HG03354 (cell line): ENCODE measurements around the gene DGKB.

Experiments
- ATAC-seq: cut with Tn5 transposase; IDR thresholded peaks from one replicate; pipeline ENCODE4 v1.9.1; 2021; ENCODE audit warnings: mild to moderate bottlenecking; ENCODE audit not compliant: unreplicated experiment, poor library complexity, severe bottlenecking

Gene DGKB

GRCh38 chr7:14271441-14271840 is 631.1 kb downstream of the DGKB start:
- no peak for ATAC-seq

DNA sequence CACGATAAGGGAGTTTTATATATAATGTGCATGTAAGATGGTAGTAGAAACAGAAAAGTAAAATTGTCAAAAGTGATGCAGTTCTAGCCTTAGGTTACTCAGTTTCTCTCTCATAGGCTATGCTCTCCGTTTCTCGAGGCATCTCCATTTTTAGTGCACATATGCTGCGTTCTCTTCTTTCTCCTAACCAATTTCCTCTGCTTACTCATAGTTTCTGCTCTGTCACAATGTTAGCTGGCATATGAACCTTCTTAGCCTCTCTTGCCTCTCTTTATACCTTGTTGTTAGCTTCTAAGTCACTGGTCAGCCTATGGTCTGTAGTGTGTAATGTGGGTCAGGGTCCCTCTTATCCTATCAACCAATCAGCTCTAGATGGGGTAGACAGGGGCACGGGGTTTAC is 632.5 kb downstream of the DGKB start:
- no peak for ATAC-seq

GRCh38 chr7:14260011-14260410 is 642.5 kb downstream of the DGKB start:
- no peak for ATAC-seq

DNA sequence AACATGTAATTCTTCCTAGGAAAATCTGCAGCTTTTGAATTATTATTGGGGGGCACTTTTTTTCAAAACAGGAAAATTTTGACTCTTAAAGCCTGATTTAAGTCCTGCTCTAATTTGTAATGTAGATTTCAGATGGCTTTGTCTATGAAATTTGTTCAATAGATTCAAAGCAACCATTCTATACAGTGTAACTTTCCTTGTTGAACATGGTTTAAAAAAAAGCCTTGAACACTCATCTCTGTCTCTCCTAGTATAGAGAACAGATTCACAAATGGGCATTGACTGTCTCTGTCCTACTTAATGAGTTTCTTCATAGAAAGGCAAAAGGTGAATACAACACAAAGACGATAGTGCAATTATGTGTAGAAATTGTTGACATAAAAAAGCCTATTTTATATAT is 643.7 kb downstream of the DGKB start:
- no peak for ATAC-seq

- no peak for ATAC-seq
Observed at GRCh38 chr7:14258441-14258840, 644.1 kb downstream of the DGKB start.

- no peak for ATAC-seq
Observed at GRCh38 chr7:14252458-14252857, 650.1 kb downstream of the DGKB start.

DNA sequence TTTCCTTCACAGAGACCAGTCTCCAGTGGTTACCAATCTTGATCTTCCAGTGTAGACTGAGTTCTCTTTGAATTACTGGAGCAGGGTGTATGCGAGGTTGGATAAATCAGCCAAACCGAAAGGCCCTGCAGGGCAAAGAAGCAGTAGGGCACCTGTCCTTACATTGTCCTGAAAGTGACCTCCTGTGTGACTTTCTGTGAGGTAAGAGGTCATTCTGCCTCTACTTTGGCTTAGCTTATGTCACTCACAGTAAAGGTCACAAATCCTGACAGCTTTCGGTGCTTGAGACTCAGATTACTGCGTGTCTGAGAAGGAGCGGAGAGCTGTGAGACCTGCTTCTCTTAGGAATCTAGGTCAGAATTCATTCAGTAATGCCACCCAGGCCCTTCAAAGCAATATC is 660.4 kb downstream of the DGKB start:
- ATAC-seq, result no peak

DNA sequence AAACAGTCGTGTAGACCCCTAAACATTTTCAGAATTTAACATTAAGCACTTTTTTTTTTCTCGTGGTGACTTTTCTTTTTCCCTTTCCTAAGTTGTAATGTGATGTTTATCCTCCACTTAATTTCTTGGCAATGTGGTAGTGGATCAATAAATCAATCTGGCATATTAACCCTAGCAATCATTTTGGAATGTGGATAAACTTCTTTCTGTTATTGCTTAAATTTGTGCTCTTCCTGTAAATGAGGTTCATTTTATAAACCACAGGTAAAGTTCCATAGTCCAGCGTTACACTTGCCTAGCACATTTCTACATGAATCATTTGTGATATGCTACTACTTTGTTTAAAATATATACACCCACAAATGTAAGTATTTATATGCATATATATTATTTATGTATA is 665.7 kb downstream of the DGKB start:
- no peak for ATAC-seq

GRCh38 chr7:14235056-14235455 is 667.5 kb downstream of the DGKB start:
- ATAC-seq, result no peak

- ATAC-seq, result no peak
Observed at GRCh38 chr7:14233868-14234369, 668.6 kb downstream of the DGKB start.

DNA sequence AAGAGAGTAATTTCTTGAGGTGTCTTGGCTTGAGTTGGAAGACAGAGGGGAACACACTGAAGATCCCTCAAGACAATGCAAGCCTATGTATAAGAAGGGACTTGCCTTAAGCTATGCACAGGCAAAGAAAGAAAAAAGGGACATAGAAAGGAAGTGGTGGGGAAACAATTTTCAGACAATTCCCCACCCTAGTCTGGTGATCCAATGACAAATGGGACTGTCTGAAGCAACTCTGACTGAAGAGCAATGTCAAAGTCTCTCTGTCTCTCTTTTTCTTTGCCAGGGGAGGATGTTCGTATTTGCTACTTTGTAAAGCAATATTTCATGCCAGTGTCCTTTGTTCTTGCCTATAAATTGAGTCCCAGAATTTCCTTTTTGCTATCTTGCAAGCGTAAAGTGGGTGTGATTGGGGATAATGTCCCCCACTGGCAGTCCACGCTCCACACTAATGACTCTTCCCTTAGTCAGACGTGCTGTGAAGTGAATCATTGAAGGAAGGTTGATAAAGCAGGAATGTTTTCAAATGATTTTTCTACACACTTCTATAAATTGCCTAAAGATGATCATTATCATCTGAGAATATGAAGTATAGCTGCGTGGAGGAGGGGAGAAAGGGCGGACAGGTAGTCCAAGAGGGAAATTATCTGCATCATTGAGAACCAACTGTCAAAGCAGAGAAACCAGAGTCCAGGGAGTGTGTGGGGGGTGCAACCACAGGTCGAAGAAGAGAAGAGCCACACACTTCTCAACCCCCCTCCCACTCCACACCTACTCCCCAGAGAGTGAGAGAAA is 669.3 kb downstream of the DGKB start:
- ATAC-seq, result no peak

DNA sequence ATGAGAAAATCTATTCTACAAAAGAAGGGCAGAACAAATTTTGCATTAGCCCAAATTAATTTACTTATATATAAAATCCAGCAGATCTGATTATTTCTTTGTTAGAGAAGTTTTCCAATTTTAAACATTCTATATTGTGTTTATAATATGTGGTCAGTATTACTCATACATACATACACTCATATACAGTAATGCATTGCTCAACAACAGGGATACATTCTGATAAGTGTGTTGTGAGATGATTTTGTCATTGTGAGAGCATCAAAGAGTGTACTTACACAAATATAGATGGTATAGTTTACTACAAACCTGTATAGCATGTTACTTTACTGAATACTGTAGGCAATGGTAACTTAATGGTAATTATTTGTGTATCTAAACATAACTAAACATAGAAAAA is 673.5 kb downstream of the DGKB start:
- no peak for ATAC-seq

- no peak for ATAC-seq
Observed at GRCh38 chr7:14228341-14228740, 674.2 kb downstream of the DGKB start.

DNA sequence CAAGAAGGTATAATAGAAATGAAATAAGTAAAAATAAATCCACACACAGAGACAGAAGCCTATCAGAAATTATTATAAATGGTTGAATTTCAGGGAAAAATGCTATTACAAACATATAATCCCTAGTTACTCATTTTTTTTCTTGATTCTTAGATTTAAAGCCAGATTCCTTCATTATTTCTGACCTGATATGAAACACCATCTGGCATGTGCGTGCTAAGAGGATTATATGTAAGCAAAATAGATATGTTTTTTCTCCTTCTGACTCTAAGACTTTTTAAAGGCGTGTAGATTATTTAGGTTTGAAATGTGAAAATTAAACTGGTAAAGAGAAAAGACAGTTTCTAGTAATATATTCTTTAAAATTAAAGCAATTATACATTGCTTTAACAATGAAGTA is 676.4 kb downstream of the DGKB start:
- ATAC-seq, result no peak

- ATAC-seq, result no peak
Observed at GRCh38 chr7:14219125-14219524, 683.4 kb downstream of the DGKB start.

DNA sequence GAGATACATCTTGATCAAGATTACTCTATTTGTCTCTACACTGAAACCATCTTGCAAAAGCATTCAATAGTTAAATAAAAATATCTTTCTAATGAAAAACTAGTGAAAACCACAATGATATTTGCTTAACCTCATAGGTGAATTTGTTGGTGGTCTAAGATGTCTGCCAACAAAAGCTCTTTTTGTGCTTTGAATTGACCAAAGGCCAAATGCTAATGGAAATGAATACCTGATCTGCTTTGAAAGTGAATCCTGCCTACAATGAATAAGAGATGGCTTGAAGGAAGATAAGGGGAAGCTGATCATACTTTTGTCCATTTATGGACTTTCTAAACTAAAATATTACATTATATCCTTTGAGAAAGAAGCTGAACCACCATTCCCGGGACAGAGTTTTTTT is 684.2 kb downstream of the DGKB start:
- ATAC-seq, result no peak

- ATAC-seq, result no peak
Observed at GRCh38 chr7:14209896-14210484, 692.6 kb downstream of the DGKB start.

DNA sequence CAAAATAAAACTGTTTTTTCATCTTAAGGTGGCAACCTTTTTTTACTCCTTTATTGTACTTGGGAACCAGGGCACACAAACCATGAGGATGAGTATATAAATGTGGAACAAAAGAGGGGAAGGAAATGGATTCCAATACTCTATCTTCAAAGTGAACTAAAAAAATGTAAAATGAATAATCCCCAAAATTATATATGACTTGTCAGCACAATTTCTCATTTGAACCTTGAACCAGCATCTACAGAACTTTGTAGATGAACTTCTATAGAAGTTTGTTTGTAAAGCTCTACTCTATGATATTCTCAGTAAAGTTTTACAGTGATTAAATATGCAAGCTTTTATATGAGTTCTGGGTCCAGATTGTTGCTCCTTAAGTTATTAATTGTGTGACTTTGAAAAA is 694.8 kb downstream of the DGKB start:
- ATAC-seq, result no peak

- no peak for ATAC-seq
Observed at GRCh38 chr7:14207138-14207537, 695.4 kb downstream of the DGKB start.

- ATAC-seq, result no peak
Observed at GRCh38 chr7:14206121-14206520, 696.4 kb downstream of the DGKB start.

DNA sequence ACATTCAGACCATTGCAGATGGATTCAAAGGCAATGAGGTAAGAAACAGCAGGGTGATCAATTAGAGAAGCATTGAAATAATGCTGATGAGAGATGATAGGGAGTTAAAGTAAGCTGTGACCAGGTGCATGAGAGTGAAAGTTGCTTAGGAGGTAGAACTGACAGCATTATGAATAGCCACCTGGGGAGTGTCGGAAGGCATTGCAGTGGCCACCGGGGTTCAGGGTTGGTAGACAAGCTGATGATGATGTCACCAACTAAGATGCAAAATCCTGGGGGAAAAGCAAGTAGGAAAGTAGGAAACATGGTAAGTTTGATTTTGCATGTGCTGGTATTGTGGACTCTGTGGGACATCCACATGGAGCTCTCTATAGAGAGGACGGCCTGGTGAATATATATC is 701.2 kb downstream of the DGKB start:
- ATAC-seq, result no peak
